HG02981 (cell line): ENCODE data around the gene MRE11.
"Not testable (repeated sequence)": the region's sequence is repeated elsewhere in the genome, so short reads cannot be mapped to it uniquely, and the experiment has no call there.

Experiments
- ATAC-seq: cut with Tn5 transposase; IDR thresholded peaks from one replicate; pipeline ENCODE4 v1.9.1; 2021; ENCODE audit warnings: mild to moderate bottlenecking, moderate library complexity; ENCODE audit not compliant: unreplicated experiment

Gene MRE11

GRCh38 chr11:94433049-94433448 is 60.6 kb downstream of the MRE11 start:
- no peak for ATAC-seq

GRCh38 chr11:94424662-94425061 is 69.0 kb downstream of the MRE11 start:
- no peak for ATAC-seq

- no peak for ATAC-seq
These were observed 69.6 kb downstream of the MRE11 start for GRCh38 chr11:94424011-94424410.

- no peak for ATAC-seq
These were observed 70.1 kb downstream of the MRE11 start for GRCh38 chr11:94423507-94423906.

GRCh38 chr11:94418123-94418765 is 75.4 kb downstream of the MRE11 start:
- ATAC-seq, result no peak

GRCh38 chr11:94417386-94417987 is 76.2 kb downstream of the MRE11 start:
- ATAC-seq, result no peak

- ATAC-seq, result no peak
These were observed 88.4 kb downstream of the MRE11 start for GRCh38 chr11:94405062-94405833.

GRCh38 chr11:94402355-94402754 is 91.3 kb downstream of the MRE11 start:
- ATAC-seq, result no peak

GRCh38 chr11:94401773-94402265 is 91.8 kb downstream of the MRE11 start:
- no peak for ATAC-seq

GRCh38 chr11:94400839-94401772 is 92.5 kb downstream of the MRE11 start, which contains the start of gene GPR83:
Gene GPR83 (minus strand): TSS chr11:94401419. CDS start chr11:94401247, 172 bp downstream.
- no peak for ATAC-seq

- ATAC-seq, result no peak
These were observed 93.2 kb downstream of the MRE11 start for GRCh38 chr11:94400457-94400838.

GRCh38 chr11:94400050-94400449 is 93.6 kb downstream of the MRE11 start:
- ATAC-seq, result no peak

- ATAC-seq, result no peak
These were observed 95.5 kb downstream of the MRE11 start for GRCh38 chr11:94398101-94398500.

GRCh38 chr11:94396282-94396681 is 97.4 kb downstream of the MRE11 start:
- ATAC-seq, result no peak

- not testable (repeated sequence) for ATAC-seq
These were observed 101.7 kb downstream of the MRE11 start for GRCh38 chr11:94391937-94392336.

GRCh38 chr11:94379613-94380012 is 114.0 kb downstream of the MRE11 start:
- ATAC-seq, result no peak

GRCh38 chr11:94376841-94377240 is 116.8 kb downstream of the MRE11 start:
- ATAC-seq, result no peak

GRCh38 chr11:94370576-94370975 is 123.1 kb downstream of the MRE11 start:
- not testable (repeated sequence) for ATAC-seq
